Vagina (tissue), 2 donors: Measurements from ENCODE around the gene MGST2.

Experiments used
- POLR2A ChIP-seq, 2 donors: fragments of 450-650 bp; IDR thresholded peaks; one replicate each; pipeline ENCODE4 v1.6.1; 2017; ENCODE audit warnings: antibody characterized with exemption in 2 of 2, mild to moderate bottlenecking in 2 of 2, moderate library complexity in 2 of 2
- TF ChIP-seq, protein P1 (sequence below), 3 experiments: fragments of 450-650 bp in 2 of 3; fragments of 200-600 bp in 1 of 3; sonication (generic) in 1 of 3; IDR thresholded peaks; one replicate each; pipeline ENCODE4 v1.5.1; 2017 to 2019; ENCODE audit warnings: antibody characterized with exemption in 3 of 3, mild to moderate bottlenecking in 2 of 3, moderate library complexity in 2 of 3

DNA sequence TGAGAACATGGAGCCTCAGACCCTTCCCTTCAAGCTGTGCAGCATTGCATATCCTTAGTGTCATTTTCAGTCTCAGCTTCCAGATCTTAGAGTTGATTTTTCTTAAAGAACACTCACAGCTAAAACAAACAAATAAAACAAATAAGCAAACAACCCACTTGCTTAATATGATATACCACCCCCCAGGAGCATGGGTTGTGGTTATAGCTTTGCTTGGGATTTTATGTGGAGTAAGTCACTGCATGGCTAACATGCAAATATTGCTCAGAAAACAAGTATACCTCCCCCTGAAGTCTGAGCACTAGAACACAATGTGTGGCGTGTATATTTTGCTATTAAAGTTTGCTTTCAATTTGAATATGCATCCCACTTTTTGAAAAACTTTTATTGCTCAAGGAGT lies 78.6 kb downstream of the MGST2 start:
- TF ChIP-seq, protein P1, sequence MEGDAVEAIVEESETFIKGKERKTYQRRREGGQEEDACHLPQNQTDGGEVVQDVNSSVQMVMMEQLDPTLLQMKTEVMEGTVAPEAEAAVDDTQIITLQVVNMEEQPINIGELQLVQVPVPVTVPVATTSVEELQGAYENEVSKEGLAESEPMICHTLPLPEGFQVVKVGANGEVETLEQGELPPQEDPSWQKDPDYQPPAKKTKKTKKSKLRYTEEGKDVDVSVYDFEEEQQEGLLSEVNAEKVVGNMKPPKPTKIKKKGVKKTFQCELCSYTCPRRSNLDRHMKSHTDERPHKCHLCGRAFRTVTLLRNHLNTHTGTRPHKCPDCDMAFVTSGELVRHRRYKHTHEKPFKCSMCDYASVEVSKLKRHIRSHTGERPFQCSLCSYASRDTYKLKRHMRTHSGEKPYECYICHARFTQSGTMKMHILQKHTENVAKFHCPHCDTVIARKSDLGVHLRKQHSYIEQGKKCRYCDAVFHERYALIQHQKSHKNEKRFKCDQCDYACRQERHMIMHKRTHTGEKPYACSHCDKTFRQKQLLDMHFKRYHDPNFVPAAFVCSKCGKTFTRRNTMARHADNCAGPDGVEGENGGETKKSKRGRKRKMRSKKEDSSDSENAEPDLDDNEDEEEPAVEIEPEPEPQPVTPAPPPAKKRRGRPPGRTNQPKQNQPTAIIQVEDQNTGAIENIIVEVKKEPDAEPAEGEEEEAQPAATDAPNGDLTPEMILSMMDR (IDR thresholded peaks at IDR 0.05), result no peak
- no peak for TF ChIP-seq POLR2A (IDR thresholded peaks at IDR 0.05)
